Spleen (tissue), 7 donors: ENCODE results near the gene SPIN2B.

ENCODE experiments used
- POLR2A ChIP-seq, 3 donors: fragments of 450-650 bp; IDR thresholded peaks; one replicate each; pipeline ENCODE4 v1.5.1; 2017; ENCODE audit warnings: antibody characterized with exemption in 3 of 3, mild to moderate bottlenecking in 1 of 3
- POLR2AphosphoS5 ChIP-seq, 3 donors: sonication (generic); formaldehyde crosslinking; IDR thresholded peaks; one replicate each; pipeline ENCODE4 v1.5.1; 2017; ENCODE audit warnings: antibody characterized with exemption in 3 of 3
- TF ChIP-seq, protein P1 (sequence below), 11 experiments: fragments of 200-600 bp in 7 of 11; fragments of 450-650 bp in 4 of 11; sonication (generic) in 4 of 11; IDR thresholded peaks in 8 of 11; conservative IDR thresholded peaks in 3 of 11; 1 replicate in 7 of 11; 2 replicates in 4 of 11; pipeline versions ENCODE4 v1.4.0 to v1.8.0; 2016 to 2021; ENCODE audit warnings: antibody characterized with exemption in 11 of 11, inconsistent platforms in 4 of 11, mild to moderate bottlenecking in 1 of 11
- donor health status: DM: no; HTN: no; CAD: no; lungs with moderate emphysema.
- donor health status: DM: no; HTN: no; CAD: no.
- donor health status: DM: no; HTN: no; CAD: no.

GRCh38 chrX:57137501-57137900, 16.2 kb upstream of the SPIN2B start:
- TF ChIP-seq, protein P1, sequence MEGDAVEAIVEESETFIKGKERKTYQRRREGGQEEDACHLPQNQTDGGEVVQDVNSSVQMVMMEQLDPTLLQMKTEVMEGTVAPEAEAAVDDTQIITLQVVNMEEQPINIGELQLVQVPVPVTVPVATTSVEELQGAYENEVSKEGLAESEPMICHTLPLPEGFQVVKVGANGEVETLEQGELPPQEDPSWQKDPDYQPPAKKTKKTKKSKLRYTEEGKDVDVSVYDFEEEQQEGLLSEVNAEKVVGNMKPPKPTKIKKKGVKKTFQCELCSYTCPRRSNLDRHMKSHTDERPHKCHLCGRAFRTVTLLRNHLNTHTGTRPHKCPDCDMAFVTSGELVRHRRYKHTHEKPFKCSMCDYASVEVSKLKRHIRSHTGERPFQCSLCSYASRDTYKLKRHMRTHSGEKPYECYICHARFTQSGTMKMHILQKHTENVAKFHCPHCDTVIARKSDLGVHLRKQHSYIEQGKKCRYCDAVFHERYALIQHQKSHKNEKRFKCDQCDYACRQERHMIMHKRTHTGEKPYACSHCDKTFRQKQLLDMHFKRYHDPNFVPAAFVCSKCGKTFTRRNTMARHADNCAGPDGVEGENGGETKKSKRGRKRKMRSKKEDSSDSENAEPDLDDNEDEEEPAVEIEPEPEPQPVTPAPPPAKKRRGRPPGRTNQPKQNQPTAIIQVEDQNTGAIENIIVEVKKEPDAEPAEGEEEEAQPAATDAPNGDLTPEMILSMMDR (IDR thresholded peaks at IDR 0.05 in 8 of 11, conservative IDR thresholded peaks at IDR 0.05 in 3 of 11), result no peak
- no peak for TF ChIP-seq POLR2AphosphoS5 (IDR thresholded peaks at IDR 0.05)
- no peak for TF ChIP-seq POLR2A (IDR thresholded peaks at IDR 0.05)
